22Rv1 (cell line): ENCODE data around the gene CCDC149.

Experiments
- ZFX ChIP-seq: fragments of 450-650 bp; IDR thresholded peaks from 2 replicates; pipeline ENCODE4 v1.6.1; 2017; ENCODE audit warnings: antibody characterized with exemption, borderline replicate concordance
- TF ChIP-seq, protein P1 (sequence below): fragments of 450-650 bp; IDR thresholded peaks from 2 replicates; pipeline ENCODE4 v1.5.1; 2017; ENCODE audit warnings: mild to moderate bottlenecking

DNA sequence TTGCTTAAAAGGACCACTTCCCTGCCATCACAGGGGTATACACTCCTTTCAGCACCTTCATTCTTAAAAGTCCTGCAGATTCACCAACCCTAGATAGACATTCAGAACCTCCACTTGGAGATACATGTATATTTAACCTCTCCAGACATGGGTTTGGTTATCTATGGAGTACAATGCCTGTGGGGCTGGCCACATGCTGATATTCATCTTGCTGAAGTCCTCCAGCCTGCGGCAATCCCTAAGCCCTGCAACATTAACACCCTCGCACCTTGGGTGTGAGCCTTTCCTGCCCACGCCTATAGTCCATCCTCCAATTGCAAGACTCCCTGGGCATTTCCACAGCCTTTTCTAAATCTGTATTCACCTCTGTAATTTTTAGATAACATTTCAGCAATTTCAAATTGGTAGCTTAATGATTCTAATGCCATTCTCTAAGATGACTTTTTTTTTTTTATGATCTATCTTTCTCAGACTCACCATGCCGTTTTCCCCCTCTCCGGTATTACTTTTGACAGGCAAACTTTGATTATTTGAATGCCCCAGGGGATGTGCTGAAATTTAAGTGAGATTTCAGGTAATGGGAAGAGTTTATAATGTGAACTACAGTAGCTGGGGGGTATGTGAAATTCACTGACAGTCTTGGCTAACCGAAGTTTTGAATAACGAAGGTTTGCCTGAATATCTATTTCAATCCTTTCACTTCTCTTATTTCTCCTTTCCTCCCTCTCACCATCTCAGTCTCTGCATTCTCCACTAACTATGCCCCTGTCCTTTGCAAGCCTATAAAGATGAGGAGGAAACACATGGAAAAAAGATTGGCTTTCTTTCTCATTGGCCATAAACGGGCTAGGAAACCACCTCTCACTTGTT is 24.1 kb downstream of the CCDC149 start:
- TF ChIP-seq, protein P1, sequence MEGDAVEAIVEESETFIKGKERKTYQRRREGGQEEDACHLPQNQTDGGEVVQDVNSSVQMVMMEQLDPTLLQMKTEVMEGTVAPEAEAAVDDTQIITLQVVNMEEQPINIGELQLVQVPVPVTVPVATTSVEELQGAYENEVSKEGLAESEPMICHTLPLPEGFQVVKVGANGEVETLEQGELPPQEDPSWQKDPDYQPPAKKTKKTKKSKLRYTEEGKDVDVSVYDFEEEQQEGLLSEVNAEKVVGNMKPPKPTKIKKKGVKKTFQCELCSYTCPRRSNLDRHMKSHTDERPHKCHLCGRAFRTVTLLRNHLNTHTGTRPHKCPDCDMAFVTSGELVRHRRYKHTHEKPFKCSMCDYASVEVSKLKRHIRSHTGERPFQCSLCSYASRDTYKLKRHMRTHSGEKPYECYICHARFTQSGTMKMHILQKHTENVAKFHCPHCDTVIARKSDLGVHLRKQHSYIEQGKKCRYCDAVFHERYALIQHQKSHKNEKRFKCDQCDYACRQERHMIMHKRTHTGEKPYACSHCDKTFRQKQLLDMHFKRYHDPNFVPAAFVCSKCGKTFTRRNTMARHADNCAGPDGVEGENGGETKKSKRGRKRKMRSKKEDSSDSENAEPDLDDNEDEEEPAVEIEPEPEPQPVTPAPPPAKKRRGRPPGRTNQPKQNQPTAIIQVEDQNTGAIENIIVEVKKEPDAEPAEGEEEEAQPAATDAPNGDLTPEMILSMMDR: no peak
- no peak for TF ChIP-seq ZFX
